ENCODE data around the gene SNTA1. TPM values are rescaled to one million over a fixed set of nuclear protein-coding genes. Genes with fewer than 3 reads are reported as not detected.

The SNTA1 gene
- total and polyA plus RNA-seq, 2 experiments from 2014 or later = 3.8 to 9.3 TPM

GRCh38 chr20:33441142-33441955 lies 2.2 kb downstream of the SNTA1 start:
- TF ChIP-seq CREB1 (CRISPR knock-in tag; IDR thresholded peaks at IDR 0.05; ENCODE audit: low read depth) (no peak), ZNF114 (CRISPR knock-in tag; IDR thresholded peaks at IDR 0.05) (no peak), EZH2phosphoT487 (IDR thresholded peaks at IDR 0.05; ENCODE audit: unreplicated experiment) (no peak), JUNB (IDR thresholded peaks at IDR 0.05; ENCODE audit: unreplicated experiment) (no peak), NANOG (IDR thresholded peaks at IDR 0.05; ENCODE audit: borderline replicate concordance) (no peak), CTCF (conservative IDR thresholded peaks at IDR 0.05; ENCODE audit: low read depth in 2 of 2) (no peak), POLR2AphosphoS5 (IDR thresholded peaks at IDR 0.05; ENCODE audit: low read depth) (no peak), STAT1 (IDR thresholded peaks at IDR 0.05; ENCODE audit: unreplicated experiment) (no peak), EZH2 (IDR thresholded peaks at IDR 0.05; ENCODE audit: low read depth, unreplicated experiment) (no peak), ZNF331 (CRISPR knock-in tag; IDR thresholded peaks at IDR 0.05; ENCODE audit: low read depth) (no peak)
- TF ChIP-seq, protein P1, sequence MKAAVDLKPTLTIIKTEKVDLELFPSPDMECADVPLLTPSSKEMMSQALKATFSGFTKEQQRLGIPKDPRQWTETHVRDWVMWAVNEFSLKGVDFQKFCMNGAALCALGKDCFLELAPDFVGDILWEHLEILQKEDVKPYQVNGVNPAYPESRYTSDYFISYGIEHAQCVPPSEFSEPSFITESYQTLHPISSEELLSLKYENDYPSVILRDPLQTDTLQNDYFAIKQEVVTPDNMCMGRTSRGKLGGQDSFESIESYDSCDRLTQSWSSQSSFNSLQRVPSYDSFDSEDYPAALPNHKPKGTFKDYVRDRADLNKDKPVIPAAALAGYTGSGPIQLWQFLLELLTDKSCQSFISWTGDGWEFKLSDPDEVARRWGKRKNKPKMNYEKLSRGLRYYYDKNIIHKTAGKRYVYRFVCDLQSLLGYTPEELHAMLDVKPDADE (IDR thresholded peaks at IDR 0.05) = no peak
- TF ChIP-seq, protein P2, sequence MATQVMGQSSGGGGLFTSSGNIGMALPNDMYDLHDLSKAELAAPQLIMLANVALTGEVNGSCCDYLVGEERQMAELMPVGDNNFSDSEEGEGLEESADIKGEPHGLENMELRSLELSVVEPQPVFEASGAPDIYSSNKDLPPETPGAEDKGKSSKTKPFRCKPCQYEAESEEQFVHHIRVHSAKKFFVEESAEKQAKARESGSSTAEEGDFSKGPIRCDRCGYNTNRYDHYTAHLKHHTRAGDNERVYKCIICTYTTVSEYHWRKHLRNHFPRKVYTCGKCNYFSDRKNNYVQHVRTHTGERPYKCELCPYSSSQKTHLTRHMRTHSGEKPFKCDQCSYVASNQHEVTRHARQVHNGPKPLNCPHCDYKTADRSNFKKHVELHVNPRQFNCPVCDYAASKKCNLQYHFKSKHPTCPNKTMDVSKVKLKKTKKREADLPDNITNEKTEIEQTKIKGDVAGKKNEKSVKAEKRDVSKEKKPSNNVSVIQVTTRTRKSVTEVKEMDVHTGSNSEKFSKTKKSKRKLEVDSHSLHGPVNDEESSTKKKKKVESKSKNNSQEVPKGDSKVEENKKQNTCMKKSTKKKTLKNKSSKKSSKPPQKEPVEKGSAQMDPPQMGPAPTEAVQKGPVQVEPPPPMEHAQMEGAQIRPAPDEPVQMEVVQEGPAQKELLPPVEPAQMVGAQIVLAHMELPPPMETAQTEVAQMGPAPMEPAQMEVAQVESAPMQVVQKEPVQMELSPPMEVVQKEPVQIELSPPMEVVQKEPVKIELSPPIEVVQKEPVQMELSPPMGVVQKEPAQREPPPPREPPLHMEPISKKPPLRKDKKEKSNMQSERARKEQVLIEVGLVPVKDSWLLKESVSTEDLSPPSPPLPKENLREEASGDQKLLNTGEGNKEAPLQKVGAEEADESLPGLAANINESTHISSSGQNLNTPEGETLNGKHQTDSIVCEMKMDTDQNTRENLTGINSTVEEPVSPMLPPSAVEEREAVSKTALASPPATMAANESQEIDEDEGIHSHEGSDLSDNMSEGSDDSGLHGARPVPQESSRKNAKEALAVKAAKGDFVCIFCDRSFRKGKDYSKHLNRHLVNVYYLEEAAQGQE (IDR thresholded peaks at IDR 0.05; ENCODE audit: unreplicated experiment) = no peak
- TF ChIP-seq, protein P3, sequence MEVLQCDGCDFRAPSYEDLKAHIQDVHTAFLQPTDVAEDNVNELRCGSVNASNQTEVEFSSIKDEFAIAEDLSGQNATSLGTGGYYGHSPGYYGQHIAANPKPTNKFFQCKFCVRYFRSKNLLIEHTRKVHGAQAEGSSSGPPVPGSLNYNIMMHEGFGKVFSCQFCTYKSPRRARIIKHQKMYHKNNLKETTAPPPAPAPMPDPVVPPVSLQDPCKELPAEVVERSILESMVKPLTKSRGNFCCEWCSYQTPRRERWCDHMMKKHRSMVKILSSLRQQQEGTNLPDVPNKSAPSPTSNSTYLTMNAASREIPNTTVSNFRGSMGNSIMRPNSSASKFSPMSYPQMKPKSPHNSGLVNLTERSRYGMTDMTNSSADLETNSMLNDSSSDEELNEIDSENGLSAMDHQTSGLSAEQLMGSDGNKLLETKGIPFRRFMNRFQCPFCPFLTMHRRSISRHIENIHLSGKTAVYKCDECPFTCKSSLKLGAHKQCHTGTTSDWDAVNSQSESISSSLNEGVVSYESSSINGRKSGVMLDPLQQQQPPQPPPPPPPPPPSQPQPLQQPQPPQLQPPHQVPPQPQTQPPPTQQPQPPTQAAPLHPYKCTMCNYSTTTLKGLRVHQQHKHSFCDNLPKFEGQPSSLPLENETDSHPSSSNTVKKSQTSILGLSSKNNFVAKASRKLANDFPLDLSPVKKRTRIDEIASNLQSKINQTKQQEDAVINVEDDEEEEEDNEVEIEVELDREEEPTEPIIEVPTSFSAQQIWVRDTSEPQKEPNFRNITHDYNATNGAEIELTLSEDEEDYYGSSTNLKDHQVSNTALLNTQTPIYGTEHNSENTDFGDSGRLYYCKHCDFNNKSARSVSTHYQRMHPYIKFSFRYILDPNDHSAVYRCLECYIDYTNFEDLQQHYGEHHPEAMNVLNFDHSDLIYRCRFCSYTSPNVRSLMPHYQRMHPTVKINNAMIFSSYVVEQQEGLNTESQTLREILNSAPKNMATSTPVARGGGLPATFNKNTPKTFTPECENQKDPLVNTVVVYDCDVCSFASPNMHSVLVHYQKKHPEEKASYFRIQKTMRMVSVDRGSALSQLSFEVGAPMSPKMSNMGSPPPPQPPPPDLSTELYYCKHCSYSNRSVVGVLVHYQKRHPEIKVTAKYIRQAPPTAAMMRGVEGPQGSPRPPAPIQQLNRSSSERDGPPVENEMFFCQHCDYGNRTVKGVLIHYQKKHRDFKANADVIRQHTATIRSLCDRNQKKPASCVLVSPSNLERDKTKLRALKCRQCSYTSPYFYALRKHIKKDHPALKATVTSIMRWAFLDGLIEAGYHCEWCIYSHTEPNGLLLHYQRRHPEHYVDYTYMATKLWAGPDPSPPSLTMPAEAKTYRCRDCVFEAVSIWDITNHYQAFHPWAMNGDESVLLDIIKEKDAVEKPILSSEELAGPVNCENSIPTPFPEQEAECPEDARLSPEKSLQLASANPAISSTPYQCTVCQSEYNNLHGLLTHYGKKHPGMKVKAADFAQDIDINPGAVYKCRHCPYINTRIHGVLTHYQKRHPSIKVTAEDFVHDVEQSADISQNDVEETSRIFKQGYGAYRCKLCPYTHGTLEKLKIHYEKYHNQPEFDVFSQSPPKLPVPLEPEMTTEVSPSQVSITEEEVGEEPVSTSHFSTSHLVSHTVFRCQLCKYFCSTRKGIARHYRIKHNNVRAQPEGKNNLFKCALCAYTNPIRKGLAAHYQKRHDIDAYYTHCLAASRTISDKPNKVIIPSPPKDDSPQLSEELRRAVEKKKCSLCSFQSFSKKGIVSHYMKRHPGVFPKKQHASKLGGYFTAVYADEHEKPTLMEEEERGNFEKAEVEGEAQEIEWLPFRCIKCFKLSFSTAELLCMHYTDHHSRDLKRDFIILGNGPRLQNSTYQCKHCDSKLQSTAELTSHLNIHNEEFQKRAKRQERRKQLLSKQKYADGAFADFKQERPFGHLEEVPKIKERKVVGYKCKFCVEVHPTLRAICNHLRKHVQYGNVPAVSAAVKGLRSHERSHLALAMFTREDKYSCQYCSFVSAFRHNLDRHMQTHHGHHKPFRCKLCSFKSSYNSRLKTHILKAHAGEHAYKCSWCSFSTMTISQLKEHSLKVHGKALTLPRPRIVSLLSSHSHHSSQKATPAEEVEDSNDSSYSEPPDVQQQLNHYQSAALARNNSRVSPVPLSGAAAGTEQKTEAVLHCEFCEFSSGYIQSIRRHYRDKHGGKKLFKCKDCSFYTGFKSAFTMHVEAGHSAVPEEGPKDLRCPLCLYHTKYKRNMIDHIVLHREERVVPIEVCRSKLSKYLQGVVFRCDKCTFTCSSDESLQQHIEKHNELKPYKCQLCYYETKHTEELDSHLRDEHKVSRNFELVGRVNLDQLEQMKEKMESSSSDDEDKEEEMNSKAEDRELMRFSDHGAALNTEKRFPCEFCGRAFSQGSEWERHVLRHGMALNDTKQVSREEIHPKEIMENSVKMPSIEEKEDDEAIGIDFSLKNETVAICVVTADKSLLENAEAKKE (CRISPR knock-in tag; IDR thresholded peaks at IDR 0.05) = no peak

More at GRCh38 chr20:33441142-33441955, 2.2 kb downstream of the SNTA1 start:
- Mint-ChIP-seq H3K4me1 (peaks cover 8% of the 10 kb centered on the region), H3K27me3 (ENCODE audit: insufficient read depth, low read depth, poor library complexity) (peaks cover 32% of the 10 kb centered on the region), H3K36me3 (ENCODE audit: low read depth) (no peaks in the 10 kb centered on the region), H3K9me3 (no peaks in the 10 kb centered on the region), H3K4me3 (no peak overlapping the region), H3K27ac (no peak overlapping the region)
- Histone ChIP-seq H2AFZ (no peak overlapping the region), H3F3A (replicated peaks; ENCODE audit: low read depth) (no peaks in the 10 kb centered on the region), H4K20me1 (replicated peaks; ENCODE audit: insufficient read depth) (no peaks in the 10 kb centered on the region), H3K4me3 (no peak overlapping the region), H3K4me2 (no peak overlapping the region), H3K4me1 (ENCODE audit: insufficient read depth) (peaks cover 8% of the 10 kb centered on the region), H3K27me3 (ENCODE audit: insufficient read depth) (peaks cover 16% of the 10 kb centered on the region), H3K9me2 (ENCODE audit: insufficient read depth) (no peaks in the 10 kb centered on the region), H3K36me3 (ENCODE audit: insufficient read depth) (no peaks in the 10 kb centered on the region), H3K79me2 (replicated peaks; ENCODE audit: insufficient read depth) (no peaks in the 10 kb centered on the region), H3K27ac (ENCODE audit: low read depth) (no peak overlapping the region)
- peak; percentile 57 for DNase-seq (ENCODE audit: low spot score)
- ATAC-seq = no peak

All from GM23338 (cell line).